ENCODE results near the gene THSD7B.
"Not testable (repeated sequence)": the region's sequence is repeated elsewhere in the genome, so short reads cannot be mapped to it uniquely, and the experiment has no call there.

THSD7B gene

DNA sequence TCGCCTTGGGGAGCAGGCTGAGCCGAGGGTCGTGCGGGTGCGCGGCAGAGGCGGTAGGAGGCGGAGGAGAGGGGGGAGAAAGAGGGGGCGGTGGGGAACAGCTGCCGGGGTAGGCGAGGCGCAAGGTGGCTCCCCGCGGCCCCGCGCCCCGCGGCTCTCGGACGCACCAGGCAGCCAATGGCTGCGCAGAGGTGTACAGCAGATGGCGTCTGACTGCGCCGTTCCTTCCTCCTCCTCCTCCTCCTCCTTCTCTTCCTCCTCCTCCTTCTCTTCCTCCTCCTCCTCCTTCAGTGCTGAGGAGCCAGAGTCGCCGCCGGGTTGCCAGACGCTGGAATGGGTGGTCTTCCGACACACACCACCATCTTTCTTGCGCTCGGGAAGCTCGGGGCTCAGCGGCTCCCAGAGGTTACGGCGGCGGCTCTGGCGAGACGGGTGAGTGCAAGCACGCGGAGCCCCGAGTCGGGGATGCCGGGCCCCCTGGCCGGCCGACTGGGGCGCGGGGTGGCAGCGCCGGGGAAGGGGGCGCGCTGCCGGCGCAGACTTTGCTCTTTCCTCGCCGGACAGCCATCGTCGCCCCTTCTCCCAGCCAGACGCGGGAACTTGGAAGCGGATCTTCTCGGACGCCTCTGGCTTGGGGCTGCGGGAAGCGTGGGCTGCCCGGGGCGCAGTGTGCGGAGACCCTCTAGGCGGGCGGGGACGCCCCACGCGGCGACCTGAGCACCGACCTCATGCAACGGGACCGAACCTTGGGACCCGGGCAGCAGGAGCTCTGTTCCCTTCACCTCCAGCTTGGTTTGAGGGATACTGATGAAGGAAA lies at the start of gene THSD7B:
Gene THSD7B, plus strand, starts transcription at position 290 of the 817 bp plus-strand sequence. CDS start 116,634 bp downstream, outside the sequence.
- TF ChIP-seq POLR2AphosphoS5 (IDR thresholded peaks at IDR 0.05; ENCODE audit: borderline replicate concordance, low read depth, low read length), result no peak
- no peak for TF ChIP-seq FOXP2 (optimal IDR thresholded peaks at IDR 0.05; ENCODE audit: control extremely low read depth, extremely low read length, insufficient read depth)
- TF ChIP-seq EZH2 (IDR thresholded peaks at IDR 0.05), result no peak
- Histone ChIP-seq H3K9me3 (ENCODE audit: low read depth, low read length) (no peaks in the 10 kb centered on the region), H3K36me3 (ENCODE audit: insufficient read depth, low read length) (no peaks in the 10 kb centered on the region), H3K9ac (ENCODE audit: insufficient read length) (no peak within 1 kb of the TSS), H3K27ac (no peak within 1 kb of the TSS), H3K4me3 (no peak within 1 kb of the TSS)
- DNase-seq (ENCODE audit: low read depth, low spot score), result no peak

DNA sequence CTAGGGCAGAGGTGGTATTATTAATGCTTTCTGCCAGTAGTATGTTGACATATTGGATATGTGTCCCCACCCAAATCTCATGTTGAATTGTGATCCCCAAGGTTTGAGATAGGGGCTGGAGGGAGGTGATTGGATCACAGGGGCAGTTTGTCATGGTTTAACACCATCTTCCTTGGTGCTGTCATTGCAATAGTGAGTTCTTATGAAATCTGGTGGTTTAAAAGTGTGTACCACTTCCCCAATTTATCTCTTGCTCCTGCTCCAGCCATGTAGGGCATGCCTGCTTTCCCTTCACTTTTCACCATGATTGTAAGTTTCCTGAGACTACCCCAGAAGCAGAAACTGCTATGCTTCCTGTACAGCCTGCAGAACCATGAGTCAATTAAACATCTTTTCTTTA lies 47.1 kb upstream of the THSD7B start:
- TF ChIP-seq EZH2 (IDR thresholded peaks at IDR 0.05), result no peak
- TF ChIP-seq POLR2AphosphoS5 (IDR thresholded peaks at IDR 0.05; ENCODE audit: borderline replicate concordance, low read depth, low read length), result no peak
- no peak for TF ChIP-seq FOXP2 (optimal IDR thresholded peaks at IDR 0.05; ENCODE audit: control extremely low read depth, extremely low read length, insufficient read depth)
- Histone ChIP-seq H3K27ac (no peak overlapping the region), H3K9me3 (ENCODE audit: low read depth, low read length) (no peaks in the 10 kb centered on the region), H3K9ac (ENCODE audit: insufficient read length) (no peak overlapping the region), H3K36me3 (ENCODE audit: insufficient read depth, low read length) (no peaks in the 10 kb centered on the region), H3K4me3 (no peak overlapping the region)
- no peak for DNase-seq (ENCODE audit: low read depth, low spot score)

GRCh38 chr2:136727973-136728699 lies 37.2 kb upstream of the THSD7B start:
- TF ChIP-seq FOXP2 (optimal IDR thresholded peaks at IDR 0.05; ENCODE audit: control extremely low read depth, extremely low read length, insufficient read depth) (no peak), POLR2AphosphoS5 (IDR thresholded peaks at IDR 0.05; ENCODE audit: borderline replicate concordance, low read depth, low read length) (no peak), EZH2 (IDR thresholded peaks at IDR 0.05) (no peak)

GRCh38 chr2:136736236-136736635 lies 29.1 kb upstream of the THSD7B start:
- no peak overlapping the region for H3K9ac ChIP-seq (ENCODE audit: insufficient read length)
- H3K9me3 ChIP-seq (ENCODE audit: low read depth, low read length), result no peaks in the 10 kb centered on the region
- no peaks in the 10 kb centered on the region for H3K36me3 ChIP-seq (ENCODE audit: insufficient read depth, low read length)
- H3K4me3 ChIP-seq, result no peak overlapping the region
- no peak for DNase-seq (ENCODE audit: low read depth, low spot score)
- no peak for TF ChIP-seq EZH2 (IDR thresholded peaks at IDR 0.05)
- TF ChIP-seq FOXP2 (optimal IDR thresholded peaks at IDR 0.05; ENCODE audit: control extremely low read depth, extremely low read length, insufficient read depth), result no peak
- TF ChIP-seq POLR2AphosphoS5 (IDR thresholded peaks at IDR 0.05; ENCODE audit: borderline replicate concordance, low read depth, low read length), result no peak
- H3K27ac ChIP-seq, result no peak overlapping the region

More at GRCh38 chr2:136727973-136728699, 37.2 kb upstream of the THSD7B start:
- H3K4me3 ChIP-seq, result no peak overlapping the region
- H3K9ac ChIP-seq (ENCODE audit: insufficient read length), result no peak overlapping the region
- H3K9me3 ChIP-seq (ENCODE audit: low read depth, low read length), result no peaks in the 10 kb centered on the region
- H3K36me3 ChIP-seq (ENCODE audit: insufficient read depth, low read length), result no peaks in the 10 kb centered on the region
- DNase-seq (ENCODE audit: low read depth, low spot score), result no peak
- no peak overlapping the region for H3K27ac ChIP-seq

GRCh38 chr2:136738044-136738443 lies 27.3 kb upstream of the THSD7B start:
- no peak overlapping the region for H3K9ac ChIP-seq (ENCODE audit: insufficient read length)
- no peak overlapping the region for H3K4me3 ChIP-seq
- no peak overlapping the region for H3K27ac ChIP-seq
- no peaks in the 10 kb centered on the region for H3K36me3 ChIP-seq (ENCODE audit: insufficient read depth, low read length)
- no peak for DNase-seq (ENCODE audit: low read depth, low spot score)
- TF ChIP-seq FOXP2 (optimal IDR thresholded peaks at IDR 0.05; ENCODE audit: control extremely low read depth, extremely low read length, insufficient read depth) (no peak), POLR2AphosphoS5 (IDR thresholded peaks at IDR 0.05; ENCODE audit: borderline replicate concordance, low read depth, low read length) (no peak), EZH2 (IDR thresholded peaks at IDR 0.05) (no peak)
- no peaks in the 10 kb centered on the region for H3K9me3 ChIP-seq (ENCODE audit: low read depth, low read length)

GRCh38 chr2:136741471-136741870 lies 23.9 kb upstream of the THSD7B start:
- Histone ChIP-seq H3K9me3 (ENCODE audit: low read depth, low read length) (no peaks in the 10 kb centered on the region), H3K9ac (ENCODE audit: insufficient read length) (no peak overlapping the region), H3K36me3 (ENCODE audit: insufficient read depth, low read length) (no peaks in the 10 kb centered on the region), H3K27ac (no peak overlapping the region), H3K4me3 (no peak overlapping the region)
- DNase-seq (ENCODE audit: low read depth, low spot score), result no peak
- no peak for TF ChIP-seq FOXP2 (optimal IDR thresholded peaks at IDR 0.05; ENCODE audit: control extremely low read depth, extremely low read length, insufficient read depth)
- TF ChIP-seq EZH2 (IDR thresholded peaks at IDR 0.05), result no peak
- no peak for TF ChIP-seq POLR2AphosphoS5 (IDR thresholded peaks at IDR 0.05; ENCODE audit: borderline replicate concordance, low read depth, low read length)

DNA sequence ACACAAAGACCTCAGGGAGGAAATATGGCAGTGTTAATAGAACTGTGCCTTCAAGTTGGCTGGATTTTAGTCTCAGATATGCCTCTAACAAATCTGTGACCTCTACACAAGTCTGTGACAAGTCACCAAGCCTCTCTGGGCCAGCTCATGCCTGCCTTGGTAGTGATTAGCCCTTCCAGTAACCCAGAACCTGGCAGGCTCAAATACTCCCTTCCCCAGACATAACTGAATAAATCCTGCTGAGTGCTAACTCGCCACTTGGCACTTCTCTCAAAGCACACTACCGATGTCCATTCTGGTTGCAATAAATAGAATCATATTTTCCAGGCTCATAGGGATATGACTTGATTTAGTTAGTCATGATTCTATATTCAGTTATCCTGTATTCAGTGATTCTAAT lies 15.3 kb upstream of the THSD7B start:
- Histone ChIP-seq H3K9ac (ENCODE audit: insufficient read length) (no peak overlapping the region), H3K27ac (no peak overlapping the region), H3K36me3 (ENCODE audit: insufficient read depth, low read length) (no peaks in the 10 kb centered on the region), H3K4me3 (no peak overlapping the region), H3K9me3 (ENCODE audit: low read depth, low read length) (no peaks in the 10 kb centered on the region)
- DNase-seq (ENCODE audit: low read depth, low spot score), result no peak
- TF ChIP-seq EZH2 (IDR thresholded peaks at IDR 0.05) (no peak), POLR2AphosphoS5 (IDR thresholded peaks at IDR 0.05; ENCODE audit: borderline replicate concordance, low read depth, low read length) (no peak), FOXP2 (optimal IDR thresholded peaks at IDR 0.05; ENCODE audit: control extremely low read depth, extremely low read length, insufficient read depth) (no peak)

DNA sequence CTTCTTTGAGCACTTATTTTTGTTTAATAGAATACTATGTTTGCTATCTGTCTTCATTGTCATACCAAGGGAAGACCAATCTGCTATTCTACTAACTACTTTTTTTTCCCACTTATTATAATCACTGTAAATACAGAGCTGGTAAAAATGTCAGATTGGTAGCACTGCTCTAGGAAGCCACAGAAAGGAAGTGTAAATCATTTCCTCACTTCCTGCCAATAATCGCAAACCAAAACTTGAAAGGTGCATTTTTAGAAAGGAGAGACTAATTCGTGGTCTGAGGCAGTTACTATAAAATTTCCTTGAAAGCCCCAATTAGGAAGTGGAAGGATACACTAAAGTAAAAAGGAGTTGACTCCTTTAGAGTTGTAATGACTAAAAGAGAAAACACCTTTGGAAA lies 13.9 kb upstream of the THSD7B start:
- Histone ChIP-seq H3K9ac (ENCODE audit: insufficient read length) (no peak overlapping the region), H3K36me3 (ENCODE audit: insufficient read depth, low read length) (no peaks in the 10 kb centered on the region), H3K4me3 (no peak overlapping the region), H3K9me3 (ENCODE audit: low read depth, low read length) (no peaks in the 10 kb centered on the region), H3K27ac (no peak overlapping the region)
- TF ChIP-seq EZH2 (IDR thresholded peaks at IDR 0.05), result no peak
- TF ChIP-seq FOXP2 (optimal IDR thresholded peaks at IDR 0.05; ENCODE audit: control extremely low read depth, extremely low read length, insufficient read depth), result no peak
- no peak for TF ChIP-seq POLR2AphosphoS5 (IDR thresholded peaks at IDR 0.05; ENCODE audit: borderline replicate concordance, low read depth, low read length)
- no peak for DNase-seq (ENCODE audit: low read depth, low spot score)

DNA sequence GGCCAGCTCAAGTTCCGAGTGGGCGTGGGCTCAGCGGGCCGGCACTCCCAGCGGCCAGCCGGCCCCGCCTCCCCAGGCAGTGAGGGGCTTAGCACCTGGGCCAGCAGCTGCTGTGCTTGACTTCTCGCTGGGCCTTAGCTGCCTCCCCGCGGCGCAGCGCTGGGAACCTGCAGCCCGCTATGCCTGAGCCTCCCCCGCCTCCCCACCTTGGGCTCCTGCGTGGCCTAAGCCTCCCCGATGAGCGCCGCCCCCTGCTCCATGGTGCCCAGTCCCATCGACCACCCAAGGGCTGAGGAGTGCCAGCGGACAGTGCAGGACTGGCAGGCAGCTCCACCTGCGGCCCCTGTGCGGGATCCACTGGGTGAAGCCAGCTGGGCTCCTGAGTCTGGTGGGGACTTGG lies 6.8 kb upstream of the THSD7B start:
- not testable (repeated sequence) for H3K9ac ChIP-seq (ENCODE audit: insufficient read length); H3K4me3 ChIP-seq; DNase-seq (ENCODE audit: low read depth, low spot score); H3K27ac ChIP-seq; H3K9me3 ChIP-seq (ENCODE audit: low read depth, low read length); H3K36me3 ChIP-seq (ENCODE audit: insufficient read depth, low read length)
